Uterus (tissue), 2 donors: ENCODE results near the gene C1orf21.

Source experiments
- CTCF ChIP-seq, 4 experiments: fragments of 200-600 bp in 2 of 4; fragments of 450-650 bp in 2 of 4; sonication (generic) in 2 of 4; IDR thresholded peaks; one replicate each; pipeline ENCODE4 v1.5.1; 2016 to 2019; ENCODE audit warnings: antibody characterized with exemption in 4 of 4, mild to moderate bottlenecking in 2 of 4, moderate library complexity in 1 of 4
- POLR2A ChIP-seq, 2 donors: fragments of 450-650 bp; IDR thresholded peaks; one replicate each; pipeline ENCODE4 v1.6.1; 2016; ENCODE audit warnings: antibody characterized with exemption in 2 of 2, mild to moderate bottlenecking in 1 of 2, moderate library complexity in 1 of 2

GRCh38 chr1:184615301-184615700 is 228.5 kb downstream of the C1orf21 start:
- TF ChIP-seq CTCF (IDR thresholded peaks at IDR 0.05) (no peak), POLR2A (IDR thresholded peaks at IDR 0.05) (no peak)
